Thyroid gland (tissue), 4 donors: ENCODE results near the gene CRHBP. TPM values are rescaled to one million over a fixed set of nuclear protein-coding genes. Genes with fewer than 3 reads are reported as not detected.

Experiments used
- DNase-seq, 2 donors: peaks; one replicate each; pipeline ENCODE4 v3.0.0-alpha.2; 2019
- H3K27ac ChIP-seq, 3 donors: fragments of 200-600 bp; sonication (generic); 1 replicate in 2 of 3; 2 replicates in 1 of 3; pipeline ENCODE4 v1.5.1; 2016 to 2019; ENCODE audit warnings: mild to moderate bottlenecking in 1 of 3, moderate library complexity in 1 of 3
- H3K27me3 ChIP-seq: fragments of 200-600 bp; sonication (generic); one replicate; pipeline ENCODE4 v1.5.1; 2019
- H3K36me3 ChIP-seq, 2 donors: fragments of 200-600 bp; sonication (generic); one replicate each; pipeline ENCODE4 v1.5.1; 2016 to 2019
- H3K4me1 ChIP-seq, 2 donors: fragments of 200-600 bp; sonication (generic); one replicate each; pipeline ENCODE4 v1.5.1; 2017 to 2019
- H3K4me3 ChIP-seq, 3 donors: fragments of 200-600 bp; sonication (generic); replicated peaks in 1 of 3; 1 replicate in 2 of 3; 2 replicates in 1 of 3; pipeline ENCODE4 v1.5.1; 2016; ENCODE audit warnings: mild to moderate bottlenecking in 1 of 3
- H3K9me3 ChIP-seq: fragments of 200-600 bp; sonication (generic); one replicate; pipeline ENCODE4 v1.5.1; 2017
- POLR2A ChIP-seq, 2 donors: fragments of 450-650 bp; IDR thresholded peaks; one replicate each; pipeline ENCODE4 v1.6.1; 2017; ENCODE audit warnings: antibody characterized with exemption in 2 of 2, mild to moderate bottlenecking in 2 of 2, moderate library complexity in 1 of 2
- WGBS, 2 donors: methylation state at CpG; one replicate each; pipeline ENCODE4 v1.1.5; 2017; 5-methylcytosine and 5-hydroxymethylcytosine counted together
- intact Hi-C: fragments of 100-400 bp; cut with DNase I; formaldehyde crosslinking; loops from one replicate; pipeline ENCODE4 v1.15.1; 2023
- total RNA-seq, 4 donors: library from RNA; depleted of rRNA; stranded (reverse); fragments of >200 nt; gene quantifications; one replicate each; pipeline ENCODE4 v1.2.3, GENCODE V29; 2016
- TF ChIP-seq, protein P1 (sequence below), 6 experiments: fragments of 200-600 bp in 3 of 6; fragments of 450-650 bp in 3 of 6; sonication (generic) in 3 of 6; IDR thresholded peaks; one replicate each; pipeline ENCODE4 v1.5.1; 2016 to 2019; ENCODE audit warnings: antibody characterized with exemption in 6 of 6, mild to moderate bottlenecking in 2 of 6, inconsistent platforms in 1 of 6, moderate library complexity in 1 of 6

Gene CRHBP
- total RNA-seq, 4 donors from 2014 or later = 1.3 to 8.7 (median 4.1) TPM

GRCh38 chr5:76920491-76920890 lies 32.4 kb upstream of the CRHBP start:
- TF ChIP-seq, protein P1, sequence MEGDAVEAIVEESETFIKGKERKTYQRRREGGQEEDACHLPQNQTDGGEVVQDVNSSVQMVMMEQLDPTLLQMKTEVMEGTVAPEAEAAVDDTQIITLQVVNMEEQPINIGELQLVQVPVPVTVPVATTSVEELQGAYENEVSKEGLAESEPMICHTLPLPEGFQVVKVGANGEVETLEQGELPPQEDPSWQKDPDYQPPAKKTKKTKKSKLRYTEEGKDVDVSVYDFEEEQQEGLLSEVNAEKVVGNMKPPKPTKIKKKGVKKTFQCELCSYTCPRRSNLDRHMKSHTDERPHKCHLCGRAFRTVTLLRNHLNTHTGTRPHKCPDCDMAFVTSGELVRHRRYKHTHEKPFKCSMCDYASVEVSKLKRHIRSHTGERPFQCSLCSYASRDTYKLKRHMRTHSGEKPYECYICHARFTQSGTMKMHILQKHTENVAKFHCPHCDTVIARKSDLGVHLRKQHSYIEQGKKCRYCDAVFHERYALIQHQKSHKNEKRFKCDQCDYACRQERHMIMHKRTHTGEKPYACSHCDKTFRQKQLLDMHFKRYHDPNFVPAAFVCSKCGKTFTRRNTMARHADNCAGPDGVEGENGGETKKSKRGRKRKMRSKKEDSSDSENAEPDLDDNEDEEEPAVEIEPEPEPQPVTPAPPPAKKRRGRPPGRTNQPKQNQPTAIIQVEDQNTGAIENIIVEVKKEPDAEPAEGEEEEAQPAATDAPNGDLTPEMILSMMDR (IDR thresholded peaks at IDR 0.05) = no peak
- no peak for TF ChIP-seq POLR2A (IDR thresholded peaks at IDR 0.05)
- DNase-seq = no peak
- Histone ChIP-seq H3K27ac (no peak overlapping the region), H3K4me1 (no peaks in the 10 kb centered on the region), H3K36me3 (no peaks in the 10 kb centered on the region), H3K4me3 (no peak overlapping the region), H3K9me3 (no peaks in the 10 kb centered on the region), H3K27me3 (no peaks in the 10 kb centered on the region)
- 56 to 61% methylated on average over 4 of the region's 4 CpGs for WGBS, 2 donors
- intact Hi-C loops = no loop called here

DNA sequence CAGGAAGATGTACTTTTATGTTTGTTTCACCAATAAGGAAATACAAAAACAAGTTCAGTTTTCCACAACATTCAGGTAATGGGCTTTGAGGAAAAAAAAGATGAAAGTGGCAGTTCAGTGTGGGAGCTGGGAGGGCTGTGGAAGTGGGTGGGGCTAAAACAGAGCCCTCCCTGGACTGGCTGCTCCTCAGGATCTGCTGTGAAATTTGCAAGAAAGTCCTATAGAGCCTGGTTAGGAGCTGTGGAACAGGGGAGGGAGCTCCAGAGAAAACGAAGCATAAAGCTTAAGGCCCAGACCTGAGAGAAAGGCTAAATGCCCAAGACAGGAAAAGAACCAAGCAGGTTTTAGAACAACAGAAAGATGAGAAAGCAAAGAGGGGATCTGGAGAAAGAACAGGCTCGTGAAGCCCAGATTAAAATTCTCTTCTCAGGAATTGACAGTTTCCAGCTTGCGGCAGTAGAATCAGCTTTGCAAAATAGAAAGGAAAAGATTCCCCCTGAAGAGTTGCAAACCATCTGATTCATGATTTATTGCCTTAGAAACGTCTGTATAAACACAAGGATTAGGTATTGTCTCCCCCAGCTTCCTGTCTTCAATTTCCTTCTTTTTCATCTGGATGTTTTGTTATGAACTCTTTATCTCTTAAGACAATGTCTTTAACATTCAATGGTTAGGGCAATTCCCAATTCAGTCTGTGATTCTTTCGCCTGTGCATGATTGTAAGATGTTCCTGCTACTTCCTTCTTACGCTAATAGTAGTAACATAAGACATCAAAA lies 26.3 kb upstream of the CRHBP start:
- no peaks in the 10 kb centered on the region for H3K9me3 ChIP-seq
- no peak overlapping the region for H3K27ac ChIP-seq
- no peaks in the 10 kb centered on the region for H3K36me3 ChIP-seq
- intact Hi-C loops = no loop called here
- no peak overlapping the region for H3K4me3 ChIP-seq
- no peaks in the 10 kb centered on the region for H3K27me3 ChIP-seq
- WGBS, 2 donors = 61 to 69% methylated on average over 6 of the region's 6 CpGs
- TF ChIP-seq, protein P1 (IDR thresholded peaks at IDR 0.05) = no peak
- TF ChIP-seq POLR2A (IDR thresholded peaks at IDR 0.05) = no peak
- no peak for DNase-seq
- no peaks in the 10 kb centered on the region for H3K4me1 ChIP-seq

- no peak for DNase-seq
- intact Hi-C loops = no loop called here
- 68 to 82% methylated on average over 4 of the region's 4 CpGs for WGBS, 2 donors
- Histone ChIP-seq H3K27ac (no peak overlapping the region), H3K27me3 (no peaks in the 10 kb centered on the region), H3K36me3 (no peaks in the 10 kb centered on the region), H3K4me3 (no peak overlapping the region), H3K4me1 (no peaks in the 10 kb centered on the region), H3K9me3 (no peaks in the 10 kb centered on the region)
- TF ChIP-seq, protein P1 (IDR thresholded peaks at IDR 0.05) = no peak
- TF ChIP-seq POLR2A (IDR thresholded peaks at IDR 0.05) = no peak
These were observed 24.9 kb upstream of the CRHBP start for GRCh38 chr5:76927961-76928360.

DNA sequence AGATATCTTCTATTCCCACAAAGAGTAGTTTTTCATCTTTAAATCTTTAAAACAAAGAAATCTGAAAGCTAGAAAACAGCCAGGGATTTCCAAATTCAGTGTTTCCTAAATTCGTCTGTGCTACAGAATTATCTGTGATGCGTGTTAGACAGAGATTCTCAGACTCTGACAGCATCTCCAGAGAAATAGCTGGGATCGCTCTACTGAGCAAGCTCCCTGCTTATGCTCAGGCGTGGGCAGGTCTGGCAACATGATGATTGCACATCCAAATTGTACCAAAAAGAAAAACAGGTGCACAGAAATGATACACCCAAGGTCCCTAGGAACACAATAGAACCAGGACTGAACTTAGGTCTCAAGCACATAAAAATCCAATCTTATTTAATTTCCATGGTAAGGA lies 22.8 kb upstream of the CRHBP start:
- DNase-seq = no peak
- H3K36me3 ChIP-seq = no peaks in the 10 kb centered on the region
- intact Hi-C loops = no loop called here
- H3K4me3 ChIP-seq = no peak overlapping the region
- H3K9me3 ChIP-seq = no peaks in the 10 kb centered on the region
- TF ChIP-seq POLR2A (IDR thresholded peaks at IDR 0.05) = no peak
- TF ChIP-seq, protein P1 (IDR thresholded peaks at IDR 0.05) = no peak
- H3K4me1 ChIP-seq = no peaks in the 10 kb centered on the region
- H3K27ac ChIP-seq = no peak overlapping the region
- H3K27me3 ChIP-seq = no peaks in the 10 kb centered on the region
- WGBS, 2 donors = 79 to 95% methylated on average over 4 of the region's 4 CpGs

DNA sequence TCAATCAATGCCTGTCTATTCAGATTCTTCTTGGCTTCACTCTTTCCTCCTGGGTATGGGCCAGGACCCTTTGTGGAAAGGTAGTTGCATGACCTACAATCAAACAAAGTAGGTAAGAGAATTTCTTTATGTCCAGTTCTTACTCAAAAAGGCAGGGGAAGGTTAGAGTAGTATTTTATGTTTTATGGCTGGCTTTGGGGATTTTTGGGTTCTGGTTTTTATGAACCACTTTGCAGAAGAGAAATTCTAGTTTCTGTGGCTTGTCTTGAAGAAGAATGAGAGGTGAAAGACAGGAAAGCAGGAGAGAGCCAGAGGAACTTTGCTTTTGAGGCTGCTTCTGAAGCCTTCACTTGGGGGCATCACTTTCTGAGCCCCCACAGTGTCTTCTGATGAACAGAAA lies 14.7 kb upstream of the CRHBP start:
- peaks cover 0 to 10% of the 10 kb centered on the region in 2 donors for H3K4me1 ChIP-seq
- intact Hi-C loops = no loop called here
- H3K9me3 ChIP-seq = no peaks in the 10 kb centered on the region
- H3K27me3 ChIP-seq = no peaks in the 10 kb centered on the region
- DNase-seq = no peak
- TF ChIP-seq, protein P1 (IDR thresholded peaks at IDR 0.05) = no peak
- no peak for TF ChIP-seq POLR2A (IDR thresholded peaks at IDR 0.05)
- H3K27ac ChIP-seq = no peak overlapping the region
- no peaks in the 10 kb centered on the region for H3K36me3 ChIP-seq
- H3K4me3 ChIP-seq = no peak overlapping the region
